HG03571 (cell line): ENCODE data around the gene PSORS1C2.
"Not testable (repeated sequence)": the region's sequence is repeated elsewhere in the genome, so short reads cannot be mapped to it uniquely, and the experiment has no call there.

Experiments used
- ATAC-seq: cut with Tn5 transposase; IDR thresholded peaks from one replicate; pipeline ENCODE4 v1.9.1; 2021; ENCODE audit not compliant: unreplicated experiment

The PSORS1C2 gene

DNA sequence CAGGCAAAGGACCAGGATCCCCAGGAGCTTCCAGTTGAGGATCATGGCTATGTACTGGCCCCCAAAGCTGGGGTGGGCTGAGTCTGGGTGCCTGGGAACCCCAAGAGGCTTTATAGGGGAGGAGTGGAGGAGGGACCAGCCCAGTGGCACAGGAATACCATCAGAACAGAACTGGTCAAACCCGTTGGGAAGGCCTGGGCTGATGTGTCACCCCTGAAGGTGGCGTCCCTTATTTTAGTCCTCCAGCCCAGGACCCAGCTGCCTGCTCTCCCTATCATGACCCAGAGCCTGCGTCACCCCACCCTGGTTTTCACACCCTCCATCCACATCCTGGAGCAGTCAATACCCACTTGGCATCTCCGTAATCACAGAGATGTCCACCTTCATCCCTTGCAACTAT, at the start of gene PSORS1C2:
TSS of gene PSORS1C2 (minus strand) at position 85 of the 400 bp plus-strand sequence. CDS start at position 45, 40 bp downstream.
- ATAC-seq = no peak

DNA sequence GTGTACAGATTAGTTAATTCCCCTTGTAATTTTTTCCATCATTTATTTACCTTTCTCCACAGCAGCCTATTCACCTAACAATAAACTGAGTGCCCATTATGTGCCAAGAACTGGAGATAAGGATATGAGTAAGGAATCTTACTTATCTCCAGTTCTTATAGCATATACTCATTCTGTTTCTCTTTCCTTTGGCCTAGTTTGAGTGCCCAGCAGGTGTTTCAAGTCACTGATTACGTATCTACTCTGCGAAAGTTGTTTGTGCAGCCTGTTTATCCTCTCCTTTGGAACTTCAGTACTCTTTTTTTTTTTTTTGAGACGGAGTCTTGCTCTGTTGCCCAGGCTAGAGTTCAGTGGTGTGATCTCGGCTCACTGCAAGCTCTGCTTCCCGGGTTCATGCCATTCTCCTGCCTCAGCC, 48.9 kb upstream of the PSORS1C2 start:
- no peak for ATAC-seq

DNA sequence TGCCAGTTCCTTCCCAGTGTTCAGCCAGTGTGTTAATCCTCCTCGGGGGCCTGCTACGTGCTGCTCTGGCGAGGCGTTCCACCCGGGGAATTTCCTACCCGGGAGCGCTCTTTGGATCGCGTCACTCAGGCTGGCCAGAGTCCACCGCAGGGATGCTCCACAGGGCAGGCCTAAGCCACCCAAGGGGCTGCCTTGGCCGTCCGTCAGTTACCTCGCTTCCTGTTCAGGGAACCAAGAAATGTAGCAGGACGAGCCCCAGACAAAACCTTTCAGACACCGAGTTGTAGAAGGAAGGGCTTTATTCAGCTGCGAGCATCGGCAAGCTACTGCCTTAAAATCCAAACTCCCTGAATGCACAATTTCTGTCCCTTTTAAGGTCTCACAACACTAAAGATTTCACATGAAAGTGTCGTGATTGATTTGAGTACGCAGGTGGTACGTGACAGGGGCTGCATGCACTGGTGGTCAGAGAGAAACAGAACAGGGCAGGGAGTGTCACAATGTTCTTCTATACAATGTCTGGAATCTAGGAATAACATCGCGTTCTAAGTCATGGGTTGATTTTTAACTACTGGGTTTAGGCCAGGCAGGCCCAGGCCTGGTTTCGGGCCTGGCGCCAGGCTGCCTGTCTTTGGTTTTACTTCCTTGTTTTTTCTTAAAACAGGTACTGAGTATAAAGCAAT, 47.3 kb upstream of the PSORS1C2 start:
- ATAC-seq = no peak

DNA sequence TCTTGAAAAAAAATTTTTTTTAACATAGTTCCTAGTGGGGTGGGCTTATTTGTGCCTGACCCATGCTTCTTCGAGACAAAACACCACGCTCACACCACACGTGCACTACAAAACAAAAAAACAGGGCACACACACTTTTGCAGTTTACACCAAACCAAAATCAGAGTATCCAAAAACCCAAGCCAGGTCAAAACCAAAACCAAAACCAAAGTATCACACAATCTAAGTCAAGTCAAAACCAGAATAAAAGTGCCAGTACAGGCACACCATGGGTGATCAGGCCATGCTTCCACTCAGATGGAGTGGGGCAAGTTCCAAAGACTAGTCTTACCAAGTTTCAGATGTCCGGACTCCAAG, 46.8 kb upstream of the PSORS1C2 start:
- ATAC-seq = not testable (repeated sequence)

DNA sequence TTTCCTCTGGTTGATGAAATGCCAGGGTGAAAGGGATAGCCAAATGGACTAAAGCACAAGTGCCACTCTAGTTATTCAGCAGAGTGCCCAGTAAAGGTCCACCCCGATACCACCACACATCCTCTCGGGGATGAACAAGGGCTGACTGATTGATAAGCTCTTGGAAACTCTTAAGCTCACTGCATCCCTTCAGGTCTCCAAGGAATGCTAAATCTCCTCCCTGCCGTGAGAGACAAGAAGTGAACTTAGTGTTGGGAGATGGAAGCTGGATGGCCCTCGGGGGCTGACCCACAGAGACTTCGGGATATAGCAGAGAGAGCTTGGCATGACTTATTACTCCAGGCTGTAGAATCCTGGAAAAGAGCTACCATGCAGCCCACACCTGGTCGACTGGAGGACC, 45.0 kb upstream of the PSORS1C2 start:
- not testable (repeated sequence) for ATAC-seq

DNA sequence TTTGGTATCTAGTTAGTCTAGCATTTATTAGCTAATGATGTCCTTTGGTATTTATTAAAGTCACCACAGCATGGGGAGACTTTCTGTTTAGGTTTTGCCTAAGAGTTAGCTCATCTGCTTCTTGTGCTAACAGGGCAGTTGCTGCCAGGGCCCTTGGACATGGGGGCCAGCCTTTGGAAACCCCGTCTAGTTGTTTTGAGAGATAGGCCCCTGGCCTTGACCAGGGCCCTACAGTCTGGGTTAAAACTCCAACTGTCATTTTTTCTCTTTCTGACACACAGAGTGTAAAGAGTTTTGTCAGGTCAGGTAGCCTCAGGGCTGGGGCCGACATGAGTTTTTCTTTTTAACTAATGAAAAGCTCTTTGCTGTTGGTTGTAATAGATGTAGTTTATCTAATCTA, 44.4 kb upstream of the PSORS1C2 start:
- not testable (repeated sequence) for ATAC-seq

DNA sequence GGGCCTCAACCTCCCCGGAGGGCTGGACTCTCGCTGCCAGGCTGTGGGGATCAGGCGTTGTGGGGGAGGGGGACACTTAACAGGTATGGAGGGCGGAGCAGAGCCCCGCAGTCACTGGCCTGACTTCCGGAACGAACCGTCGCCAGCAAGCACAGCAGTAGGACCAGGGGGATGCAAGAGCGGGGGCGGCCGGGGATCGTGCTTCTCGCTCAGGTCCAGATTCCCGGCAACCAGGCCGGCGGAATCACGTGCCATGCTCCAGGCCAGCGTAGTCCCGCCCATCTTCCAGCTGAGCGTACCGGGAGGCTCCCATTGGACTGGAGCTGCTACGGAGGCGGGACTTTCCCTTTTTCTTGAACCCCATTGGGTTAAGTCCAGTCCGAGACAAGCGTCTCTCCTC, 41.6 kb upstream of the PSORS1C2 start:
- ATAC-seq = no peak

DNA sequence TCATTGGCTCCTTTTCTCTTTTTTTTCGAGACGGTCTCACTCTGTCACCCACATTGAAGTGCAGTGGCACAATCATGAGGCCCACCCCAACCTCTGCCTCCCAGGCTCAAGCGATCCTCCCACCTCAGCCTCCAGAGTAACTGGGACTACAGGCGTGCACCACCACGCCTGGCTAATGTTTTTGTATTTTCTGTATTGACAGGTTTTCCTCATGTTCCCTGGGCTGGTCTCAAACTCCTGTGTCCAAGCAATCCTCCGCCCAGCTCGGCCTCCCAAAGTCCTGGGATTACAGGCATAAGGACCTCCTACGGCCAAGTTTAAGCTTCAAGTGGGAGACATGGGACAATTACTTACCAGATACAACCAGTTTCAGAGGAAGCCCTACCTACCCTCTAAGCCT, 41.0 kb upstream of the PSORS1C2 start:
- no peak for ATAC-seq

DNA sequence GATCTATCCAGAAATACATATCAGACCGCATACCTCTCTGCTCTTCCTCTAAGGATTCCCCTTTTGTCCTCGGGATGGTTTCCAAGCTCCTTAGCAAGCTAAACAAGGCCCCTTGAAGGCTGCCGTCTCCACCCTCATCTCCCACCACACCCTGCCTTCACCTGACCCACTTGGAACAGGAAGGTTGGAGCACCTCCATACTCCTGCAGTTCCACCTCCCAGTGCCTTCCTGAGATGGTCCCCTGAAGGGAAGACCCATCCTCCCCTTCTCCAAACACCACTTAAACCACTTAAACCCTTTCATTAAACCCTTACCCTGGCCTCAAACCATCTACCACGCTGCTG, 40.1 kb upstream of the PSORS1C2 start:
- ATAC-seq = no peak

DNA sequence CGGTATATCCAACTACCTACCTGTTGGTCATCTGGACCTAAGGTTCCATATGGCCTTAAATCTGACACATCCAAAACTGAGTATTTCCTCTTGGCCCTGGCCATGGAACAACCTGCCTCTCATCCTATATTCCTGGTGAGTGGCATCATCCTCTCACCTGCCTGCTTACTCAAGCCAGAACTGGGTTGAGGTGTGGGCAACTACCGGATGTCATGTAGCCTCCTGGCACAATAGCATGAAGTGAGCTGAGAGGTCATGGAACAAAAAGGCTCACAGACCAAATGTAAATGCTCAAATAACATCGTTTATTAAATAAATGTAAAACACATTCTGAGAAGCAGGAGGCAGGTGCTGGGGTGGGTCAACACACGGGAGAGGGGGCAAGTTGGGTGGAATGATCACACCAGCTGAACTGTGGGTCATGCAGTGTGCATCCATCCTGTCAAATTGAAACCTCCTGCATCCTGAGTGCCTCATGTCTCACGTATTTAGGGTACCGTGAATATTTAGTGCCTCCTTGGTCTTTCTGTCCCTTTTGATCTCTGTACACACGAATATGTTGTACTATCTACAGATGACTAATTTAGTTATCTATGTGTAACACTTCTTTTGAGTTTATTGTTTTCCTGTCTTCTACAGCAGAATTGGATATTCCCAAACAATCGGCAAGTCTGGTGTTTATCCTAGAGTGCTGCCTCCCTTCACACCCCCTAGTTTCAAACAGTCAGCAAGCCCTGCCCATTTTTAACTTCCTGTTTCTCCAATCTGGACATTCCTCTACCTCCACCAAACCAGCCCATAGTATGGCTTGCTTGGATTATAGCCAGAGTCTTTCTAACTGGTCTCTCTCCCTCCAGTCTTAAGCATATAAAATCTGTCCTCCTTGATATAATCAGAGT, 39.5 kb upstream of the PSORS1C2 start:
- no peak for ATAC-seq

DNA sequence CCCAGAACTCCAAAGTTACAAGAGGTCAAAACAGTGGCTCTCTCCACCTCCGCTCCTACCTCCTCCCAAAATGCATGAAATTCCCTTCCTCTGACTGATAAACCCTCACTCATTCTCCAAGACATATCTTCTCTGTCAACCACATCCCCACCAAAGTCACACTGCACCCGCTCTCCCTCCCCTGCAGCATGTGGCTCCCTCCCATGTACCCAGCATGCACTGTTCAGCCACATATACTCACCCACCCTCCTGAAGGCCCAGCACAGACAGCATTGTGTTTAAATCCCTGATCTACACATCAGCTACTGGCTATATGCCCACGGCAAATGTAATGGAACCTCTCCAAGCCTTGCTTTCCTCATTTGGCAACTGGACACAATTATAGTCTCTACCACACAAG, 37.1 kb upstream of the PSORS1C2 start:
- no peak for ATAC-seq

DNA sequence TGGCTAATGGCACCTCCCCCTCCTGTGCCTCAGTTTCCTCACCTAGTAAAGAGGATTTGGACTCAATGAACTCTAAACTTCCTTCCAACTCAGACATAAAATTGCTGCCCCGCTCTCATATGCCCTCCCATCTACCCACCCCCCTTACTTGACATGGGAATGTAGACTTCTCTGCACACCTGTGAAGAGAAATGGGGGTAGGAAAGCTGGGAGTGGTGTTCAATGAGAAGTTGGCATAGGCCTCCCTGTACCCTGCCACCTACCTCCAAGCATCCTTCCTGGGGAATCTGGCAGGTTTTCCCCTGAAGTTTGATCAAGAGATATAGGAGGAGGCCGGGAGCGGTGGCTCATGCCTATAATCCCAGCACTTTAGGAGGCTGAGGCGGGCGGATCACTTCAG, 35.5 kb upstream of the PSORS1C2 start:
- ATAC-seq = no peak

DNA sequence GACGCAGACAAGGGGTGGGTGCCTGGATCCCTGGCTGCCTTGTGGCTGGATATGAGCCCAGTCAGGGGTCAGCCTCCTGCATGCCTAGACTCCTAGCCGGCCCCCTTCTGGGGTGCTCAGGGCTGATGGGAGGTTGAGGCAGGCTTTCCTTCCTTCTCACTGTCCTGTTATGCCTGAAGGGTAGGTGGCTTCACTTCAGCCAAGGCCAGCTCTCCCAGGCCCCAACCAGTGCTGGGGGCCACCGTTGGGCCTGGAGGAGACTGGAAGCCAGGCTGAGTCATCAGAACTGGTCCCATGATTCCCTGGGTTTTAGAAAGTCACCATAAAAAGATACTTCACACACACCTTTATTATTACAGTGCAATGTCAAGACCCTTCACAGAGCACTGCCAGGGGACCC, 34.5 kb upstream of the PSORS1C2 start:
- no peak for ATAC-seq

DNA sequence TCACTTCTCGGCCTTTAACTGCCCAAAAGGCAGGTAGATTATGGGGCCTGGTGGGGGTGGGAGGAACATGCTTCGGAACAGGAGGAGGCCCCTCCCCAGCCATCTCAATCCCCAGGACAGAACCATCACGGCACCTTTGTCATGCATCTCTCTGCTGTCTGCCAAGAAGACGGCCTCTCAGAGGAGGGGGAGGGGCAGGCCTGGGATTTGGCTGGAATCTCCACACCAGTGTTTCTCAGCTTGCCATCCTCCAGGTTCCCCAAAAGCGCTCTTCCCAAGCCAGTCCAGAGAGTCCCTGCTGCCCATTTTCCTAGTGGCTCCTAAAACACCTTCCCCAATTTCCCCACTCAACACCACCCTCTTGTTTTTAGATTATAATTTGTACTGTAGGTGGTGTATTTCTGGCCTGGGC, 34.1 kb upstream of the PSORS1C2 start:
- no peak for ATAC-seq

DNA sequence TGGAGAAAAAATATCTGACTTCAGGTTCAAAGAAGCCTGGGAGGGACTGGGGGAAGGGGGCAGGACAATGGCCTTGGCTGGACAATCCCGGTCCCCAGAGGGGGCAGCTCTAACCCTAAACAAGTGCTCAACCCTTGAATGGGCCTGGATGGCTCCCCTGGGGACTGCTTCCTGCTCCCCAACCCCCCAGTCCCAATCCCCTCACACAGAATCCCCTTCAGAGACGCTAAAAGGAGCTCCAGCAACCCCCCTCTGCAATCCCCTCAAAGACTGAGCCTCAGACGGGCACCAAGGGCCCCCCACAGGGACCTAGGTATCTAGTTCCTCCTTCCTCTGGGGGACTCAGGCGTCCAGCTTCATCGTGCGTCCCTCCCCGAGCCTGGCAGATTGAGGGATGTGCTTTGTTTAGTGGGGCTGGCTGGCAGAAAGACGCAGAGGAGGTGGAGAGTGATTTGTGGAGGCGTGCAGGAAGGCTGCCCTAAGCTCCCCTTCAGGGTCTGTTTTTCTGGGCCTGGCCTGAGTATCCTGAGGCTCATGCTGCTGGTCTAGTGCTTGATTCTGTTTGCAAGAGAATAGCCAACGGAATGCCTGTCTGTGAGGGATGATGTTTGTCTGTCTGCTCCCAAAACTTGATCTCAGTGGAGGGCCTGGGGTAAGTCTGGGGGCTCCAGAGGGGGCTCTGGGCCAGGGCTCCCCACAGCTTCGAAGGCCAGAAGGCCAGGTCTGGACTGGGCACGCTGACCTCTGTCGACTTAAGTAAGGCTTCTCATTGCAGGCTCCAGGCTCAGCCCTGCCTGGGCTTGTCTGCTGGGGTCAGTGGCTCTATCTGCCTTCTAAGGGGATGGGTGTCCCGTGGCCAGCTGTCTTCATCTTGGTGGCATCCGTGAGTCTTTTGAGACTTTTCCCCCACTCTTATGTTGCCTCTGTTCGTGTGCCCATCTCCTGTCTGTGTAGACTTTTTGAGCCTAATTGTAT, 33.4 kb upstream of the PSORS1C2 start:
- ATAC-seq = no peak

DNA sequence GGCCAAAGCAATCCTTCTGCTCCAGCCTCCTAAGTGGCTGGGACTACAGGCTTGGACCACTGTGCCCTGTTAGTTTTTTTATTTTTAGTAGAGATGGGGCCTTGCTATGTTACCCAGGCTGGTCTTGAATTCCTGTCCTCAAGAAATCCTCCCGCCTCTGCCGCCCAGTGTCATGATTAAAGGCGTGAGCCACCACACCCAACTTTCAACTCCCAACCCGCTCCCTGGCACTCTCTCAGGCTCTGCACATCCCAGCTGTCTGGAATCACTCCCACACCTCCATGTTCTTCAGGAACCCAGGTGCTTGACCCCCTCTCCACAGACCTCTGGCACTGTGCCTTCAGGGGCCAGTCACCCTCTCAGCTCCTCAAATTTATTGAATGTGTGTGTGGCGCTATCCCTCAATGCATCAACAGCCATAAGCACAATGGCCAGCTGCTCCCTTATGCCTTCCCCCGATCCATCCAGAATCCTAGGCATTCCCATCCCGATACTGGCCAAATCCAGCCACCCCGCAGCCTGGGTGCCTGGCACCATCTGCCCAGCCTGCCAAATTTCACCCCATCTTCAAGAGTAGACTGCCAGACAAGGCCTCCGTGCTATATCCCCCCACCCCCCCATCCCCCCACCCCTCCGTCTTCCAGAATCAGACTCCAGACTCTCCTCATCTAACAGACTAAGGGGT, 32.3 kb upstream of the PSORS1C2 start:
- ATAC-seq = no peak

DNA sequence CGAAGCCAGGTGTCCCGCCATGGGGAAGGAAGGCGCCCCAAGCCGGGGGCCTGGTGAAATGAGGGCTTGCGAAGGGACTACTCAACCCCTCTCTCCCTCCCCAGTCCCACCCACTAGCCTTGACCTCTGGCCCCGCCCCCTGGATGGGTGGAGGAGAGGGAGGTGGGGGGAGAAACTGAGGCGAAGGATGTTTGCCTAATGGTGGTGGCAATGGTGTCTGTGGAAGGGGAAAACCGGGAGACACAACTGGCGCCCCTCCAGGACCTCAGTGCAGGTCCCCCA, 31.7 kb upstream of the PSORS1C2 start, which contains the start of gene POU5F1:
TSS of gene POU5F1 (minus strand) at position 83 of the 282 bp plus-strand sequence. CDS start at position 21, 62 bp downstream.
- no peak for ATAC-seq

DNA sequence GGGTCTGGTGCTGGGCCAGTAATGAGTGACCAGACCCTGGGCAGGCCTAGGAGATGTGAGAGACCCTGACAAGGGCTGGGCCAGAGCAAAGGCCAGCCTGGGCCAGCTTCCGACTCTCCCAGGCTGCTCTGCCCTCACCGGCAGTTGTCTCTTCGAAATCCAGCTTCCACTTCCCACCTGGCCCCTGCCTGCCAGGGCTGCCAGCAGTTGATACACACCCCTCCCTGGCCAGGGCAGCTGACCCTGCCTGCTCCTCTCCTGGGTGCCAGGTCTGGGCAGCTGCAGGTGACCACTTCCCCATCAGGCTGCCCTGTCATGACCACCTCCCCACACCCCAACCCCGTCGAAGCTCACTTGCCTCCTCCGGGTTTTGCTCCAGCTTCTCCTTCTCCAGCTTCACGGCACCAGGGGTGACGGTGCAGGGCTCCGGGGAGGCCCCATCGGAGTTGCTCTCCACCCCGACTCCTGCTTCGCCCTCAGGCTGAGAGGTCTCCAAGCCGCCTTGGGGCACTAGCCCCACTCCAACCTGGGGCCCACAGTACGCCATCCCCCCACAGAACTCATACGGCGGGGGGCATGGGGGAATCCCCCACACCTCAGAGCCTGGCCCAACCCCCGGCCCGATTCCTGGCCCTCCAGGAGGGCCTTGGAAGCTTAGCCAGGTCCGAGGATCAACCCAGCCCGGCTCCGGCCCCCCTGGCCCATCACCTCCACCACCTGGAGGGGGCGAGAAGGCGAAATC, 31.2 kb upstream of the PSORS1C2 start:
- ATAC-seq = not testable (repeated sequence)

DNA sequence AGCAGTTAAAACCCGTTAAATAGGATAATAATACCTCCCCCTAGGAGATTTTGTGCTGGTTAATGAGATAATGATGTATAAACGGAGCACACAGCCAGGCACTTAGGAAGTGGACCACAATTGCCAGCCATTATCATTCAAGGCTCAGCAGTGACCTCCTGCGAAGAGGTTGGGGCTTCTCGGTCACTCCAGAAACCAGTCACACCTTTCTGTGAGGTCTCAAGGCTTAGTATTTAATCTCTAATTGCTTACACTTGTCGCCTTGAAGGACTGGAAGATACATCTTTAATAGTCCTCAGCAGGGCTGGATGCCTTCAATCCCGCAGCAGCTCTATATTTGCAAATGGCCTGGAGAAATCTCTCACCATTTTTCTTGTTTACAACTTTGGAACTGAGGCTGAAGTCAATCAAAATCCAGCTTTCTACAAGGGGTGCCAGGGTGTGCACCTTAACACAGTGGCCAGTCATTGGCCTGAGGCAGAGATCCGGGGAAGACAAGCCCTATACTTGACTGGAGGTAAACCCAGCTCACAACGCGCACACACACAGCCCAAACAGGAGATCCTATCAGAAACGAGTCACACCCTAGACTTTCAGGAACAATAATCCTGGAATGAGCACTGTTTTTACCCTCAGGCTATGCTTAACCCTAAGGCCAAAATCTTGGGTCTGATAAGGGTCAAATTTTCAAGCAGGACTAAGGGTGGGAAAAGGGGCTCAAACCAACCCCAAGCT, 30.4 kb upstream of the PSORS1C2 start:
- ATAC-seq = no peak
